Measurements from ENCODE around the gene FUT7.
A peak's percentile ranks its signal among the peaks of the same experiment; 100 is the strongest.
"Not testable (repeated sequence)": the region's sequence is repeated elsewhere in the genome, so short reads cannot be mapped to it uniquely, and the experiment has no call there.

Gene FUT7

DNA sequence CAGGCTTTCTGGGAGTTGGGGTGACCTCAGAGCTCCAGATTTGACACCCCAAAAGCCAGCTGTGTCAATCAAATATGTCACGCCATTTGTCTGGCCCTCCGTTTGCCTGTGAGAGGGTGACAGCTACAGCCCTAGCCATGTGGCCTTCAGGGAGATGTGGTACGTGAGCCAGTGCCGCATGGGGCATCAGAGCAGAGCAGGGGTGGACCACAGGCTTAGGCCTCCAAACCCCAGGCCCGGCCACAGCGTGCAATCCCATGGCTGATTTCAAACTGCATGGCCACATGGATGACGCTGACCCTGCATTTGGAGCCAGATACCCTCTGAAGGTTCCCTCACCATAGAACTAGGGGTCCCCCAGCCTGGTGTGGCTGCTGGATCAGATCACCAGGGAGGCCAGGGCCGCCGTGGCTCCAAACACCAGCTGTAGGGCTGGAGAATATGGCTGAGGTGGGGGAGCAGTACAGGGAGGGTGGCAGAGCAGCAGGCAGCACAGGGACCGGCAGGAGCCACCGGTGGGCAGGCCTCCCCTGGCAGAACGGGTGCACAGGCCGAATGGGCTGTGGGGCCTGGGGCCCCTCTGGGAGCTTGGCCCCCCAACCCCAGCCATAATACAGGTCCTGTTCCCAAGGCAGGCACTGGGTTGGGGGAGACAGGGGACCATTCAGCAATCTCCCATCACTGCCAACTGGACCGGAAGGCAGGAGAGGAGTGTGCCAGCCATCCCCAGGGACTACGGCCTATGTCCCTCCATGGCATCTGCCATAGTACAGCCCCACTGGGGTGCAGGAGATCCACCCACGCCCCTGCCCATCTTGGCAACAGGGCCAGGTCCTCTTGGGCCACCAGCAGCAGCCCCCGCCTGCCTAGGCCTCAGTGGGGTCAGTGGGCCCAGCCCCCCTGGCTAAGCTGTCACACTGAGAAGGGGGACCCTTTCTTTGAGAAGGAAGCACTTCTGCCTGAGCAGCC is 36.9 kb upstream of the FUT7 start:
- Histone ChIP-seq H3K36me3 (ENCODE audit: insufficient read depth, low read length) (peaks cover 4% of the 10 kb centered on the region; the same call in 1 of the 2 replicates), H3K4me3 (peak overlapping the region; percentile 80), H3K27ac (no peak overlapping the region), H3K9me3 (ENCODE audit: low read depth, low read length) (no peaks in the 10 kb centered on the region), H3K9ac (ENCODE audit: insufficient read length) (peak overlapping the region; percentile 66)
- no peak for DNase-seq (ENCODE audit: low read depth, low spot score)
- TF ChIP-seq POLR2AphosphoS5 (IDR thresholded peaks at IDR 0.05; ENCODE audit: borderline replicate concordance, low read depth, low read length) (no peak), EZH2 (IDR thresholded peaks at IDR 0.05) (no peak)

DNA sequence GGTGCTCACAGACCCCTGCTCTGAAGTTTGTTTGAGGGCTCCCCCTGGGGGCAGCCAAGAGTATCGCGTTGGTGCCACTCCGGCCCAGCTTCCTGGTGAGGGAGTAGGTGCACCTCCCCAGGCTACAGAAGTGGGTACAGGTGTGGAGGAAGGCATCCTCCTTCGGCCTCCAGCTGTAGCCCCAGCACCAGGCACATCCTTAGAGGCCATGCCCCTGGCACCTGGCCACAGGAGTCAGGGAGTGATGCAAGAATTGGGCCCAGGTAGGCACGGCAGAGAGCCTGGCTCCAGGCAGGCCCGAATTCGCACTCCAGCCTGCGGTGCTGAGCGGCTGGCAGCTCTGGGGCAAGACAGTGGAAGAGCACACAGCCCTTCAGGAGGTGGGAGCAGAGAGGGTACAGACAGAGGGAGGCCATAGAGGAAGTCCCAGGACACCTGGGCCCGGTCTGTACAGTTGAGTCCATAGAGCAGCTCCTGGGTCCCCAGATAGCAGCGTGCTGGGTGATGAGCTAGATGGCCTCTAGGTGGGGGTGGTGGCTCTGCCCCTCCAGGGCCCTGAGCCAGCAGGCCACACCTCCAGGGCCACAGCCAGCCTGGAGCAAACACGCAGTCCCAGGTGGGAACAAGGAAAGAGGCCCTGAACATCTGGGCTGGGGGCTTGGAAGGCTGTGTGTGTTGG is 36.1 kb upstream of the FUT7 start:
- H3K36me3 ChIP-seq (ENCODE audit: insufficient read depth, low read length): peaks cover 4% of the 10 kb centered on the region; the same call in 1 of the 2 replicates
- peak overlapping the region; percentile 80 for H3K4me3 ChIP-seq
- no peak for TF ChIP-seq FOXP2 (optimal IDR thresholded peaks at IDR 0.05; ENCODE audit: control extremely low read depth, extremely low read length, insufficient read depth)
- H3K9me3 ChIP-seq (ENCODE audit: low read depth, low read length): no peaks in the 10 kb centered on the region
- H3K27ac ChIP-seq: 0 out of 2 replicates have a peak overlapping the region, but pooled peaks have one; percentile 13
- no peak overlapping the region for H3K9ac ChIP-seq (ENCODE audit: insufficient read length)
- DNase-seq (ENCODE audit: low read depth, low spot score): no peak

DNA sequence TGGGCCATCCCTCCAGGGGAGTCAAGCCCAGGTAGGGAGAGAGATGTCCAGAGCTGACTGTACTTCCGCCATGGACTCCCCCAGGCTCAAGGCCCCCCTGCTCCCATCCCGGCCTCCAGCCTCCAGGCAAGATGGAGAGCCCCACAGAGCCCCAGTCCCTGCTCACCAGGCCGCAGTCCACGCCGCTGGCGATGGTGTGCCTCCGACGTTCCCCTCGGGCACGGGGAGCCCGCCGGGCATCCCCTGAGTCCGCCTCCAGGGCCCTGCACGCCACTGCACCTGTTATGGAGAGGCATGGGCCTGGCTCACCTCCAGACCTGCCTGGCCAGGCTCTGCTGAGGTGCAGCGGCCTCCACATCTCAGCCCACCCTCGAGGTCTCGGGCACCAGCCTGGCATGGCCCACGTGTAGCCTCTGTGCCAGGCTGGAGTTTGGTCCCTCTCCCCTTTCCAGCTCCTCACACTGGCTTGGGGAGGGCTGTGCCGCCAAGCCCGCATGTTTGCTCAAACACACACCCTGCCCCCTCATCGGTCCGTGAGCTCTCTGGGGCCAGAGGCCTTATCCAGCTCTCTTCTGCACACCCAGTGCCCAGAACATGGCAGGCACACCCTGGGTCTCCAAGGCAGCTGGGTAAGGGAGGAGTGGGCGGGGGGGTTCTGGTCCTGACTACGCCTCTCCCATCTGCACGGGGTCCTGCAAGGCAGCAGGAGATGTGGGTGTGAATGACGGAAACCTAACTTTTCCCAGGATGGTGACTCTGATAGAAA is 34.4 kb upstream of the FUT7 start:
- no peak overlapping the region for H3K27ac ChIP-seq
- DNase-seq (ENCODE audit: low read depth, low spot score): no peak
- no peaks in the 10 kb centered on the region for H3K9me3 ChIP-seq (ENCODE audit: low read depth, low read length)
- peaks cover 4% of the 10 kb centered on the region; the same call in 1 of the 2 replicates for H3K36me3 ChIP-seq (ENCODE audit: insufficient read depth, low read length)
- TF ChIP-seq FOXP2 (optimal IDR thresholded peaks at IDR 0.05; ENCODE audit: control extremely low read depth, extremely low read length, insufficient read depth): no peak
- no peak overlapping the region for H3K9ac ChIP-seq (ENCODE audit: insufficient read length)
- no peak overlapping the region for H3K4me3 ChIP-seq

DNA sequence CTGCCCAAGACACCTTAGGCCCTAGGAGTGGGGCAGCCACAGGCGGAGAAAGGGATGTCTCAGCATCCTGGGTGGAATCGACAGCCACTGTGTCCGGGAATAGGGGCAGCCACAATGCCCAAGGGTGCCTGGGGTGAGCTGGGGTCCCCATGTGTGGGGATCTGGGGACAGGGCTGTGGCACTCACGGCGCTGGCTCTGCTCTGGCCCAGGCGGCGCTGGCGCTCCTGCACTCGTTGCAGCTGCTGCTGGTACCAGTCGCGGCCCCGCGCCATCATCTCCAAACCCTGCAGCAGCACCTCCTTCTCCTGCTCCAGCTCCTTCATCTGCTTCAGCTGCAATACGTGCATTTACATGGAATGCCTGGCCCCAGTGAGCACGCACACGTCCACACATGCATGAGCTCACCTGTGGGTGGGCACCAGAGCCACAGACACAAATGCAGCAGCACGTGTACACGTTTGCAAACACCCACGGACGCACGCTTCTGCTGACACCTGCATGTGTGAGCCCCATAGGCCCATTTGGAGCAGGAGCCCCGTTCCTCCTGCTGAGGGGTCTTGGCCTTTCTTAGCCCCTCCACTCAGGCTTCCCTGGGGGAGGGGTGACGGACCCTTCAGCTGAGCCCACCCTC is 33.6 kb upstream of the FUT7 start:
- Histone ChIP-seq H3K27ac (no peak overlapping the region), H3K9me3 (ENCODE audit: low read depth, low read length) (no peaks in the 10 kb centered on the region), H3K4me3 (no peak overlapping the region), H3K9ac (ENCODE audit: insufficient read length) (no peak overlapping the region), H3K36me3 (ENCODE audit: insufficient read depth, low read length) (peaks cover 4% of the 10 kb centered on the region; the same call in 1 of the 2 replicates)
- no peak for DNase-seq (ENCODE audit: low read depth, low spot score)
- TF ChIP-seq FOXP2 (optimal IDR thresholded peaks at IDR 0.05; ENCODE audit: control extremely low read depth, extremely low read length, insufficient read depth): no peak

DNA sequence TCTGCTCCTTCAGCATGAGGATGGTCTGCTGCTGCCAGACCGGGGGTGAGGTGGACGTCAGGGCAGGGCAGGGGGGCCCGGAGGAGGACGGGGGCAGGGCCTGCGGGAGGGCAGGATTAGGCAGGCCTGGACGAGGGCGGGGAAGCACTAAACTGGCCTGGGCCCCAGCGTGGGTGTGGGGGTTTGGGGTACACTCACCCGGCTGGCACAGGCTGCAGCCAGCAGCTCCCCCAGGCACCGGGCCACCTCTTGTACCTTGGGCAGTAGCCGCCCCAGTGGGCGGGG is 32.9 kb upstream of the FUT7 start:
- peaks cover 4% of the 10 kb centered on the region; the same call in 1 of the 2 replicates for H3K36me3 ChIP-seq (ENCODE audit: insufficient read depth, low read length)
- no peak overlapping the region for H3K9ac ChIP-seq (ENCODE audit: insufficient read length)
- TF ChIP-seq EZH2 (IDR thresholded peaks at IDR 0.05) (no peak), FOXP2 (optimal IDR thresholded peaks at IDR 0.05; ENCODE audit: control extremely low read depth, extremely low read length, insufficient read depth) (no peak), POLR2AphosphoS5 (IDR thresholded peaks at IDR 0.05; ENCODE audit: borderline replicate concordance, low read depth, low read length) (no peak)
- no peak for DNase-seq (ENCODE audit: low read depth, low spot score)
- no peak overlapping the region for H3K4me3 ChIP-seq
- H3K9me3 ChIP-seq (ENCODE audit: low read depth, low read length): no peaks in the 10 kb centered on the region
- no peak overlapping the region for H3K27ac ChIP-seq

DNA sequence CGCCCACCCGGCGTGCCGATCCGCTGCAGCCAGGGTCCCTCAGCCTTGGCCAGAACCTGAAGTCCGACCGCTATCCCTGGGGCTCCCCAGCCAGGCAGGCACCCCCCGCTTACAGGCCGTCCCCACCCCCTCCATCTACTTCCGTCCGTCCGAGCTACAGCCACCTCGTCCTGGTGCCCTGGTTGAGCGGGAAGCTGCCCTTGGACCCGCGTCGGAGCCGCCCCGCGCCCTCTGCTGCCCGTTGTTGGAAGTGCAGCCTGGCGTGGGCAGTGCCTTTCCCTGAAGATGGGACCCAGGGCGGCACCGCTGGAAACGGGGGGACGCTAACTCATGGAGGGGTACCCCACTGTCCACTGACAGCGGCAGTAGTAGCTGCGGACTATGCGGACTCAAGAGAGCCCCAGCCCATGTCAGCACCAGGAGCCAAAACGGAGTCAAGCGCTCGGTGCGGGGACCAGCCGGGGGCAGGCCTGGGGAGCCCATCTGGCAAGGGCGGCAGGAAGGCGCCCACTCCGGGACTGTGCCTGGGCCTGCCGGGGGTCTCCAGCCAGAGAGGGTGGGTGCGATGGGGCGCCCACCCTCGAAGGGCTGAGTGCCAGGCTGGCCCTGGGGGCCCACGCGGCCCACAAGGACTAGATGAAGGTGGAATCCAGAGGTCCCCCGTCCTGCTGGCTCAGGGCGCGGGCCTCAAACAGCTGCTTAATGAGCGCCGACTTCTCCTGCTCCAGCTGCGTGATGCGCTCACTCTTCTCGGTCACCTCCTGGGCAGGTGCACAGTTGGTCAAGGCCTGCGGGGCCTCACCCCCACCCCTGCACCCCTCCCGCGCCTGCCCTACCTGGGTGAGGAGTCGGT is 32.4 kb upstream of the FUT7 start:
- no peak for TF ChIP-seq POLR2AphosphoS5 (IDR thresholded peaks at IDR 0.05; ENCODE audit: borderline replicate concordance, low read depth, low read length)
- no peak for TF ChIP-seq EZH2 (IDR thresholded peaks at IDR 0.05)
- TF ChIP-seq FOXP2 (optimal IDR thresholded peaks at IDR 0.05; ENCODE audit: control extremely low read depth, extremely low read length, insufficient read depth): no peak
- Histone ChIP-seq H3K9ac (ENCODE audit: insufficient read length) (no peak overlapping the region), H3K27ac (no peak overlapping the region), H3K9me3 (ENCODE audit: low read depth, low read length) (no peaks in the 10 kb centered on the region), H3K36me3 (ENCODE audit: insufficient read depth, low read length) (peaks cover 4% of the 10 kb centered on the region; the same call in 1 of the 2 replicates), H3K4me3 (no peak overlapping the region)
- DNase-seq (ENCODE audit: low read depth, low spot score): no peak

DNA sequence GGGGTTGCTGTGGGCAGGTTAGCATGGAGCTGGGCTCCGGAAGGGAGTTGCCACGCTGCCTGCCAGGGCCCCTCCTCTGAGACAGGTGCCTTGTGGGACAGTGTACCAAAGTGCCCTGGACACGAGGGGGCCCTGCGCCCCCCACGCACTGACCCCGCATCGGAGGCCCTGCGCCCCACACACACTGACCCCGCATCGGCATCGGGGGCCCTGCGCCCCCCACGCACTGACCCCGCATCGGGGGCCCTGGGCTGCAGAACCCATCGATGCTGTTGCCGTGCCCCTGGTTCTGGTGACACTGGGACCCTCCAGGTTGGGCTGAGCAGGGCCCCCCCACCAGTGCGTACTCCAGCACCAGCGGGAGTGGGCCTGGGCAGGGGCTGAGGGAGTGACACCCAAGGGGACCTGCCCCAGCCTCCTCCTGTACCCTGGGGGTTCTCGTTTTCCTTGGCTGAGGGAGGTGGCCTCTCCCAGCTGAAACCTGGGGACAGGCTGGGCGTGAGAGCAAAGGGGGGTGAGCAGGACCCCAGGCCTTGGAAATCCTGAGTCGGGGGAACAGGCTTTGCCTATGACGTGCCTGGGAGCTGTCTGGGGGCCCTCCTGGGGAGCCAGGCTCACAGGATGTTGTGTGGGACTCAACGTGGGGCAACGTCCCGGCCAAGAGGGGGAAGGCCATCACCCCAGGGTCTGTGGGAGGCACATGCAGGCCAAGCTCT is 31.6 kb upstream of the FUT7 start:
- TF ChIP-seq EZH2 (IDR thresholded peaks at IDR 0.05): no peak
- TF ChIP-seq FOXP2 (optimal IDR thresholded peaks at IDR 0.05; ENCODE audit: control extremely low read depth, extremely low read length, insufficient read depth): no peak
- TF ChIP-seq POLR2AphosphoS5 (IDR thresholded peaks at IDR 0.05; ENCODE audit: borderline replicate concordance, low read depth, low read length): no peak
- Histone ChIP-seq H3K27ac (no peak overlapping the region), H3K4me3 (no peak overlapping the region)

DNA sequence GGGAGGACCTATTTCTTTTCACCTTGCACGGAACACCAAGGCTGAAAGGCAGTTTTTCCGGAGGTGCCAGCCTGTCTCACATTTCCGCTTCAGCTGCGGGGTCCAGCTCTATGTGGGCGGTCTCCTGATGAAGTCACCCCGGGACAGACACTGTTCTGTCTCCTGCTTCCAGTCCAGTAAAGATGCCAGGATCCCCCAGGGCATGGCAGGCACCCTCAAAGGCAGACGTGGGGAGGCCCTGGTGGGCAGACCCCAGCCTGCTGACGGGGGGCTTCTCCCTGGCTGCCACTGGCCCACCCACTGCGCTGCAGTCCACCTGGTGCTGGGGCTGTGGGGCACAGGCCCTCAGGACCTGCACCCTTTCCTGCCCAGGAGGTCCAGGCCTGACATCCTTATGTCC is 30.9 kb upstream of the FUT7 start:
- H3K4me3 ChIP-seq; H3K27ac ChIP-seq; H3K9me3 ChIP-seq (ENCODE audit: low read depth, low read length); DNase-seq (ENCODE audit: low read depth, low spot score); H3K36me3 ChIP-seq (ENCODE audit: insufficient read depth, low read length); H3K9ac ChIP-seq (ENCODE audit: insufficient read length): not testable (repeated sequence)

More for the DNA sequence above, 31.6 kb upstream of the FUT7 start:
- no peak overlapping the region for H3K9ac ChIP-seq (ENCODE audit: insufficient read length)
- DNase-seq (ENCODE audit: low read depth, low spot score): no peak
- H3K9me3 ChIP-seq (ENCODE audit: low read depth, low read length): no peaks in the 10 kb centered on the region
- H3K36me3 ChIP-seq (ENCODE audit: insufficient read depth, low read length): peaks cover 4% of the 10 kb centered on the region; the same call in 1 of the 2 replicates
